Stimulated activated CD8-positive, alpha-beta memory T cell treated with anti-CD3 and anti-CD28 coated beads, Interleukin-7, amount 100 ng/mL, for 1 hour (primary cell): ENCODE measurements around the gene KCNT1.

ENCODE experiments used
- DNase-seq, 2 donors: peaks; one replicate each; pipeline ENCODE4 v3.0.0-alpha.2; 2020; ENCODE audit warnings: low read depth in 2 of 2

Gene KCNT1

GRCh38 chr9:135726138-135726853 is 24.3 kb downstream of the KCNT1 start:
- DNase-seq = no peak

- no peak for DNase-seq
Measured at GRCh38 chr9:135727257-135727875, 25.4 kb downstream of the KCNT1 start.

- no peak for DNase-seq
Measured at GRCh38 chr9:135728436-135729110, 26.6 kb downstream of the KCNT1 start.

- DNase-seq = no peak
Measured at GRCh38 chr9:135729480-135729879, 27.5 kb downstream of the KCNT1 start.

GRCh38 chr9:135731454-135731853 is 29.5 kb downstream of the KCNT1 start:
- DNase-seq = no peak

- DNase-seq = no peak
Measured at GRCh38 chr9:135732569-135733257, 30.7 kb downstream of the KCNT1 start.

GRCh38 chr9:135734616-135735144 is 32.7 kb downstream of the KCNT1 start:
- DNase-seq = no peak

- no peak for DNase-seq
Measured at GRCh38 chr9:135736272-135736978, 34.4 kb downstream of the KCNT1 start.

- no peak for DNase-seq
Measured at GRCh38 chr9:135736979-135737839, 35.2 kb downstream of the KCNT1 start.

- no peak for DNase-seq
Measured at GRCh38 chr9:135737840-135738521, 36.0 kb downstream of the KCNT1 start.

GRCh38 chr9:135739271-135740220 is 37.6 kb downstream of the KCNT1 start:
- no peak for DNase-seq

GRCh38 chr9:135741276-135742219 is 39.6 kb downstream of the KCNT1 start:
- no peak for DNase-seq

GRCh38 chr9:135743021-135743420 is 41.0 kb downstream of the KCNT1 start:
- no peak for DNase-seq

- no peak for DNase-seq
Measured at GRCh38 chr9:135743546-135744332, 41.8 kb downstream of the KCNT1 start.

- no peak for DNase-seq
Measured at GRCh38 chr9:135744333-135745070, 42.5 kb downstream of the KCNT1 start.

GRCh38 chr9:135745189-135745588 is 43.2 kb downstream of the KCNT1 start:
- DNase-seq = no peak
